ENCODE results near the gene POMT1. TPM values are rescaled to one million over a fixed set of nuclear protein-coding genes. Genes with fewer than 3 reads are reported as not detected.

The POMT1 gene
- total RNA-seq, 1 donor from 2014 or later: 31.1 TPM

DNA sequence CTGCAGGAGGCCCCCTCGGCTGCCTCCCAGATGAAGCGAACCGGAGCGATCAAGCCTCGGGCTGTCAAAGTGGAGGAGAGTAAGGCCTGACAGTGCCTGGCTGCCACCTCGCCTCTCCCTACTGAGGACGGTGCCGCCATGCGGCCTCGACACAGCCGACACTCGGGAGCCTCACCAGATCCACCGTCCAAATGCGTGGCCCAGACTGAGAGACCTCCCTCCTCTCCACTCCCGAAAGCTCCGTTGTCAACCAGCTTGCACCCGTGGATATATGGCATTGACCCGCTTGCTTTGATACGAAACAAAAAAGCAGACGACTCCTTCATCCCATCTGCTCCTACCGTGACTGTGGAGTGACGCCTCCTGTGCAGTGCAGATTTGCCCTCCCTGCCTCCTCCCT lies 6.9 kb upstream of the POMT1 start:
- Mint-ChIP-seq H3K4me3 (no peak overlapping the region), H3K4me1 (peaks cover 3% of the 10 kb centered on the region), H3K9me3 (peaks cover under 1% of the 10 kb centered on the region), H3K27ac (no peak overlapping the region), H3K27me3 (ENCODE audit: insufficient read depth, low read depth) (peaks cover 19% of the 10 kb centered on the region), H3K36me3 (peaks cover 37% of the 10 kb centered on the region)
- Histone ChIP-seq H3K79me2 (ENCODE audit: low read depth) (no peaks in the 10 kb centered on the region), H3F3A (ENCODE audit: low read depth) (peaks cover 45% of the 10 kb centered on the region), H3K27me3 (no peaks in the 10 kb centered on the region), H3K9ac (no peak overlapping the region), H3K4me3 (no peak overlapping the region), H2AFZ (replicated peaks) (no peak overlapping the region), H3K27ac (no peak overlapping the region), H3K4me1 (no peaks in the 10 kb centered on the region), H3K9me3 (ENCODE audit: low read depth) (no peaks in the 10 kb centered on the region), H3K36me3 (peaks cover 10% of the 10 kb centered on the region), H4K20me1 (ENCODE audit: low read depth) (peaks cover 67% of the 10 kb centered on the region), H3K4me2 (no peak overlapping the region)
- DNase-seq (ENCODE audit: low spot score): no peak
- TF ChIP-seq EZH2 (IDR thresholded peaks at IDR 0.05): no peak
- no peak for TF ChIP-seq EZH2phosphoT487 (IDR thresholded peaks at IDR 0.05)
- TF ChIP-seq, protein P1, sequence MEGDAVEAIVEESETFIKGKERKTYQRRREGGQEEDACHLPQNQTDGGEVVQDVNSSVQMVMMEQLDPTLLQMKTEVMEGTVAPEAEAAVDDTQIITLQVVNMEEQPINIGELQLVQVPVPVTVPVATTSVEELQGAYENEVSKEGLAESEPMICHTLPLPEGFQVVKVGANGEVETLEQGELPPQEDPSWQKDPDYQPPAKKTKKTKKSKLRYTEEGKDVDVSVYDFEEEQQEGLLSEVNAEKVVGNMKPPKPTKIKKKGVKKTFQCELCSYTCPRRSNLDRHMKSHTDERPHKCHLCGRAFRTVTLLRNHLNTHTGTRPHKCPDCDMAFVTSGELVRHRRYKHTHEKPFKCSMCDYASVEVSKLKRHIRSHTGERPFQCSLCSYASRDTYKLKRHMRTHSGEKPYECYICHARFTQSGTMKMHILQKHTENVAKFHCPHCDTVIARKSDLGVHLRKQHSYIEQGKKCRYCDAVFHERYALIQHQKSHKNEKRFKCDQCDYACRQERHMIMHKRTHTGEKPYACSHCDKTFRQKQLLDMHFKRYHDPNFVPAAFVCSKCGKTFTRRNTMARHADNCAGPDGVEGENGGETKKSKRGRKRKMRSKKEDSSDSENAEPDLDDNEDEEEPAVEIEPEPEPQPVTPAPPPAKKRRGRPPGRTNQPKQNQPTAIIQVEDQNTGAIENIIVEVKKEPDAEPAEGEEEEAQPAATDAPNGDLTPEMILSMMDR (IDR thresholded peaks at IDR 0.05): no peak

DNA sequence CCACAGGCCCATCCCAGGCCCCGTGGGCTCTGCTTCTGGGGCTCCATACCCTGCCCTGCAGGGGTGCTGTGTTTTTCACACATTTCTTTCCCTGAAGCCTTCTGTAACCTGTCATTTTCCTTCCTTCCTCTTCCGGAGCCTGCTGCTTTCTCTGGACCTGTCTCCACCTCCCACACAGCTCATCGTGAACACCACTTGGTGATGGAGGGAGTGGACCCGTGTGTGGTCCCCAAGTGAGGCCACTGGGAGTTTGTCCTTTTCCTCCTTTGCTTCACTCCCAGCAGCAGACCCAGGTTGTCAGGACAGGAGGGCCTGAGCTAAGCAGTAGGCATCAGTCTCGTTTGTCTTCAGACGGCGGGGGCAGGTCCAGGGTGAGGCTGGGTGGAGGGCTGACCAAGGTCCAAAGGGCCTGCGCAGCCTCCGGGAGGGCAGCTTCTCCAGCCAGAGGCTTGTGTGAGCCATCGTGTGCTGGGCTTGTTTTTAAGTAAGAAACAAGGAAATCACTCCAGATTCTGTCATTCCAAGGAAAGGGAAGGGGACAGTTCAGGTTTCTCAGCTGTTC lies 5.8 kb upstream of the POMT1 start:
- Mint-ChIP-seq H3K27me3 (ENCODE audit: insufficient read depth, low read depth) (peaks cover 20% of the 10 kb centered on the region), H3K9me3 (no peaks in the 10 kb centered on the region), H3K4me3 (no peak overlapping the region), H3K27ac (no peak overlapping the region), H3K4me1 (peaks cover 7% of the 10 kb centered on the region), H3K36me3 (peaks cover 34% of the 10 kb centered on the region)
- H3K4me3 ChIP-seq: no peak overlapping the region
- no peak for TF ChIP-seq EZH2phosphoT487 (IDR thresholded peaks at IDR 0.05)
- H4K20me1 ChIP-seq (ENCODE audit: low read depth): peaks cover 57% of the 10 kb centered on the region
- H3K4me1 ChIP-seq: no peaks in the 10 kb centered on the region
- no peak for DNase-seq (ENCODE audit: low spot score)
- no peaks in the 10 kb centered on the region for H3K79me2 ChIP-seq (ENCODE audit: low read depth)
- H3K36me3 ChIP-seq: peaks cover 10% of the 10 kb centered on the region
- peaks cover 57% of the 10 kb centered on the region for H3F3A ChIP-seq (ENCODE audit: low read depth)
- H3K9me3 ChIP-seq (ENCODE audit: low read depth): no peaks in the 10 kb centered on the region
- H3K9ac ChIP-seq: no peak overlapping the region
- no peak overlapping the region for H2AFZ ChIP-seq (replicated peaks)
- no peak overlapping the region for H3K4me2 ChIP-seq
- no peak overlapping the region for H3K27ac ChIP-seq
- H3K27me3 ChIP-seq: no peaks in the 10 kb centered on the region

DNA sequence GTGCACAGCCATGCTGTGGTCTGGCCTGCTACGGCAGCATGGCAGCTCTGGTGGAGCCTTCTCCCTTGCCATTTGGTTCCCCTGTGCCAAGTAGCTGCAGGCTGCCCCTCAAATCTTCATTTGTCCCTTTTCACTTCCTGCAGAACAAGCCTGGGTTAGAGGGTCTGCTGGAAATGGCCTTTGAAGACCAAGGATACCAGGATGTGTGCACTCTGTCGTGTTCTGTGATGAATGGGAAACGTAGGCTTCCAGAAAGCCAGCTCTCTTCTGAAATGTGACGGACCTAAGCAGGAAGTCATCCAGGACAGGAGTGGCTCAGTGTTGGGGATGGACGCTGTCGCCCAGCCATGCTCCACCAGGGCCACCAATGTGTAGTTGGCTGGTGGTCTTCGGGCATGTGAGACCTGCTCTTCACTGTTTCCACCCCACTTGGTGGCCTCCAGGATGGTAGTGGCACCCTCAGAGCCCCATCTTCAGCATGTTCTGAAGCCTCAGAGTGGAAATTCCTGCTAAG lies 3.4 kb upstream of the POMT1 start:
- no peaks in the 10 kb centered on the region for H3K9me3 Mint-ChIP-seq
- H3K27ac Mint-ChIP-seq: no peak overlapping the region
- H3K4me3 Mint-ChIP-seq: no peak overlapping the region
- H2AFZ ChIP-seq (replicated peaks): no peak overlapping the region
- H3K27me3 ChIP-seq: no peaks in the 10 kb centered on the region
- H3K36me3 Mint-ChIP-seq: peaks cover 22% of the 10 kb centered on the region
- peaks cover 7% of the 10 kb centered on the region for H3K36me3 ChIP-seq
- peak overlapping the region; percentile 54 for H3K27ac ChIP-seq
- H3K79me2 ChIP-seq (ENCODE audit: low read depth): peaks cover 11% of the 10 kb centered on the region
- H3F3A ChIP-seq (ENCODE audit: low read depth): peaks cover 70% of the 10 kb centered on the region
- no peak for DNase-seq (ENCODE audit: low spot score)
- H3K4me3 ChIP-seq: no peak overlapping the region
- H3K4me1 Mint-ChIP-seq: peaks cover 19% of the 10 kb centered on the region
- H3K27me3 Mint-ChIP-seq (ENCODE audit: insufficient read depth, low read depth): peaks cover 29% of the 10 kb centered on the region
- H4K20me1 ChIP-seq (ENCODE audit: low read depth): peaks cover 50% of the 10 kb centered on the region
- no peak overlapping the region for H3K4me2 ChIP-seq
- H3K4me1 ChIP-seq: no peaks in the 10 kb centered on the region
- TF ChIP-seq, protein P1 (IDR thresholded peaks at IDR 0.05): no peak
- TF ChIP-seq EZH2phosphoT487 (IDR thresholded peaks at IDR 0.05) (no peak), EZH2 (IDR thresholded peaks at IDR 0.05) (no peak)
- no peaks in the 10 kb centered on the region for H3K9me3 ChIP-seq (ENCODE audit: low read depth)
- H3K9ac ChIP-seq: no peak overlapping the region

DNA sequence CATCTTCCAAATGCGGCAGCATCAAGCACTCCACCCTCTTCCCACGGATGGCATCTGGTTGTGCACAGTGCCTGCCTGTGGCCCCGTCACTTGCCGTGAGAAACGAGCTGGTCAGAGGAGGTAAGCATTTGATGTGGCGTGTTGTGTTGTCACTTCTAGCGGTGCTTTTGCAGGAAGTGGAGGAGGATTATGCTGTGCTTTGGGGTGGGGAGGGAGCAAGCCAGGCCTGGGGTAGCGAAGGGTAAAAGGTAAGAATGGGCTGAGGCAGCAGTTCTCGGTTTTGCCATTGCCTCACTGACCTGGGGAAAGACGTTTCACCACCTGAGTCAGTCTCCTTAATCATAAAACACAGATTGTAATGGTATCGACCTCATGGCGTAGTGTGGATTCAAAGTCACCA lies 2.3 kb upstream of the POMT1 start:
- H2AFZ ChIP-seq (replicated peaks): no peak overlapping the region
- peak overlapping the region; percentile 54 for H3K27ac ChIP-seq
- H3K9me3 Mint-ChIP-seq: no peaks in the 10 kb centered on the region
- H3K9me3 ChIP-seq (ENCODE audit: low read depth): no peaks in the 10 kb centered on the region
- no peak for TF ChIP-seq EZH2 (IDR thresholded peaks at IDR 0.05)
- TF ChIP-seq, protein P1 (IDR thresholded peaks at IDR 0.05): no peak
- no peak for TF ChIP-seq EZH2phosphoT487 (IDR thresholded peaks at IDR 0.05)
- peaks cover 54% of the 10 kb centered on the region for H4K20me1 ChIP-seq (ENCODE audit: low read depth)
- H3K36me3 ChIP-seq: peaks cover 7% of the 10 kb centered on the region
- no peak overlapping the region for H3K27ac Mint-ChIP-seq
- peaks cover 72% of the 10 kb centered on the region for H3F3A ChIP-seq (ENCODE audit: low read depth)
- no peak for DNase-seq (ENCODE audit: low spot score)
- H3K4me2 ChIP-seq: no peak overlapping the region
- peaks cover 28% of the 10 kb centered on the region for H3K4me1 Mint-ChIP-seq
- no peak overlapping the region for H3K9ac ChIP-seq
- H3K4me3 Mint-ChIP-seq: no peak overlapping the region
- peaks cover 25% of the 10 kb centered on the region for H3K27me3 Mint-ChIP-seq (ENCODE audit: insufficient read depth, low read depth)
- H3K4me3 ChIP-seq: no peak overlapping the region
- peaks cover 19% of the 10 kb centered on the region for H3K79me2 ChIP-seq (ENCODE audit: low read depth)
- H3K27me3 ChIP-seq: no peaks in the 10 kb centered on the region
- H3K4me1 ChIP-seq: no peaks in the 10 kb centered on the region
- H3K36me3 Mint-ChIP-seq: peaks cover 23% of the 10 kb centered on the region
